GM13976 (cell line): Measurements from ENCODE around the gene KDM6B.
"Not testable (repeated sequence)": the region's sequence is repeated elsewhere in the genome, so short reads cannot be mapped to it uniquely, and the experiment has no call there.

Experiments used
- DNase-seq: peaks from one replicate; pipeline ENCODE4 v3.0.0; 2012; ENCODE audit warnings: low spot score
- CTCF ChIP-seq: IDR thresholded peaks from 2 replicates; pipeline ENCODE4 v1.5.1; 2012; ENCODE audit warnings: borderline replicate concordance, mild to moderate bottlenecking; ENCODE audit not compliant: insufficient read depth; ENCODE audit errors: extremely low read depth, missing control alignments, control extremely low read depth
- in situ Hi-C: fragments of 300-500 bp; cut with MboI; formaldehyde crosslinking; loops from one replicate; pipeline ENCODE4 v1.12.0; 2022; ENCODE audit warnings: low sequenced_read_pairs, mixed read lengths, inconsistent platforms; ENCODE audit not compliant: unreplicated experiment

KDM6B gene

GRCh38 chr17:7798839-7799238 lies 35.2 kb upstream of the KDM6B start:
- TF ChIP-seq CTCF = no peak
- in situ Hi-C loops = no loop called here

GRCh38 chr17:7803981-7804380 lies 30.0 kb upstream of the KDM6B start:
- in situ Hi-C loops = no loop called here
- no peak for DNase-seq

More at GRCh38 chr17:7798839-7799238, 35.2 kb upstream of the KDM6B start:
- no peak for DNase-seq

GRCh38 chr17:7806587-7806986 lies 27.4 kb upstream of the KDM6B start:
- in situ Hi-C loops = no loop called here
- no peak for TF ChIP-seq CTCF
- DNase-seq = no peak

More at GRCh38 chr17:7803981-7804380, 30.0 kb upstream of the KDM6B start:
- TF ChIP-seq CTCF = no peak

GRCh38 chr17:7807206-7807605 lies 26.8 kb upstream of the KDM6B start:
- no peak for DNase-seq
- TF ChIP-seq CTCF = no peak
- in situ Hi-C loops = no loop called here

GRCh38 chr17:7809086-7809790 lies 24.8 kb upstream of the KDM6B start:
- in situ Hi-C loops = no loop called here
- no peak for TF ChIP-seq CTCF
- DNase-seq = no peak

- in situ Hi-C loops, DNase-seq: not testable (repeated sequence)
These were observed 24.1 kb upstream of the KDM6B start for GRCh38 chr17:7809791-7810343.

GRCh38 chr17:7811251-7811650 lies 22.8 kb upstream of the KDM6B start:
- no peak for TF ChIP-seq CTCF
- DNase-seq = no peak
- in situ Hi-C loops = no loop called here
